DND-41 (cell line): ENCODE results near the gene MTA1.

ENCODE experiments used
- ATAC-seq: fragments of 200-7000 bp; cut with Tn5 transposase; 3 replicates; pipeline ENCODE4 v1.9.1; 2021; ENCODE audit warnings: low read depth; ENCODE audit not compliant: insufficient read depth
- DNase-seq: peaks from one replicate; pipeline ENCODE4 v3.0.0-alpha.2; 2020
- H2AFZ ChIP-seq: 2 replicates; pipeline ENCODE4 v1.6.0; 2012; ENCODE audit warnings: low read depth, low read length
- H3K27ac ChIP-seq: 2 replicates; pipeline ENCODE4 v1.5.1; 2012; ENCODE audit warnings: low read length, inconsistent platforms
- H3K27me3 ChIP-seq: fragments of 200-600 bp; sonication (generic); 2 replicates; pipeline ENCODE4 v1.6.0; 2012; ENCODE audit warnings: low read length, mild to moderate bottlenecking, inconsistent platforms; ENCODE audit not compliant: insufficient read depth, poor library complexity
- H3K36me3 ChIP-seq: 2 replicates; pipeline ENCODE4 v1.5.1; 2012; ENCODE audit warnings: low read length, inconsistent platforms; ENCODE audit not compliant: insufficient read depth
- H3K4me1 ChIP-seq: 2 replicates; pipeline ENCODE4 v1.5.1; 2012; ENCODE audit warnings: mild to moderate bottlenecking, low read length; ENCODE audit not compliant: insufficient read depth
- H3K4me2 ChIP-seq: 2 replicates; pipeline ENCODE4 v1.6.0; 2012; ENCODE audit warnings: mild to moderate bottlenecking, moderate library complexity, low read length, inconsistent platforms; ENCODE audit not compliant: insufficient read depth
- H3K4me3 ChIP-seq, 2 experiments: fragments of 200-600 bp in 1 of 2; shearing (Covaris generic) in 1 of 2; 2 replicates each; pipeline ENCODE4 v1.5.1; 2012 to 2016; ENCODE audit warnings: inconsistent platforms in 2 of 2, low read length in 2 of 2, mild to moderate bottlenecking in 2 of 2, low read depth in 1 of 2, moderate library complexity in 1 of 2
- H3K79me2 ChIP-seq: 2 replicates; pipeline ENCODE4 v1.6.0; 2012; ENCODE audit warnings: low read length, inconsistent platforms; ENCODE audit not compliant: insufficient read depth
- H3K9ac ChIP-seq: 2 replicates; pipeline ENCODE4 v1.6.0; 2012; ENCODE audit warnings: low read depth, mild to moderate bottlenecking, inconsistent platforms, low read length, moderate library complexity
- H3K9me3 ChIP-seq: 2 replicates; pipeline ENCODE4 v1.5.1; 2012; ENCODE audit warnings: low read length, moderate library complexity, mild to moderate bottlenecking, inconsistent platforms; ENCODE audit not compliant: insufficient read depth, severe bottlenecking
- H4K20me1 ChIP-seq: 2 replicates; pipeline ENCODE4 v1.6.0; 2012; ENCODE audit warnings: low read length; ENCODE audit not compliant: insufficient read depth
- EZH2 ChIP-seq: IDR thresholded peaks from 3 replicates; pipeline ENCODE4 v1.6.1; 2012; ENCODE audit warnings: borderline replicate concordance, low read depth, mild to moderate bottlenecking, moderate library complexity, low read length, inconsistent platforms; ENCODE audit not compliant: severe bottlenecking
- TF ChIP-seq, protein P1 (sequence below): IDR thresholded peaks from 2 replicates; pipeline ENCODE4 v1.5.1; 2012; ENCODE audit warnings: borderline replicate concordance, low read length, moderate library complexity, mild to moderate bottlenecking; ENCODE audit not compliant: poor library complexity, severe bottlenecking; ENCODE audit errors: extremely low read depth

Gene MTA1

DNA sequence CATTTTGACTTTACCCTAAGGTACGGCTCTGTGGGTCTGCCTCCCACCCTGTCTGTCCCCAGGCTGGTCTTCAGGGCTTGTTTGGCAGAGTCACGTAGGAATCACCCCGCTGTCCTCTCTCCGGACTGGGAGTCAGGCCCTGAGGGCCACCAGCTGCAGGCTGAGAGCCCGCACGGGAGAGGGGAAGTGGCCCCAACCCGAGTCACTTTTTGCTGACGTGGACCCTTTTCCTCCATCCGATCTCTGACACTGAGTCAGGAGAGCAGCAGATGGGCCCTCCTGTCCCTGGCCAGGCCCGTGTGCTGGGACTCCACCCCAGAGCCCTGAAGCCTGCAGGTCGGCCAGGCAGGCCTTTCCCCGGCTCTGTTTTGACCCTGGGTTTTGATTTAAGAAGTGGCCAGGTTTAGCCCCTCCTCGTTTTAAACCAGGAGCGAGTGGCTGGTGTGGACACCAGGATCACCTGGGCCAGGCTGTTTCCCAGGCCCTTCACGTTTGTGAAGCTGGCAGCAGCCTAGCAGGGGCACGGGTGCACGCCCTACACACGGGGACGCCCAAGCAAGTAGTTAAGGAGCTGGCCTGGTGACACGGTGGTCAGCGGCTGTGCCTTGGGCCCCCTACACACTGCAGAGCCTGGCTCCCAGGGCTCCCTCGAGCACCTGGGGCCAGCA, 33.8 kb upstream of the MTA1 start:
- Histone ChIP-seq H3K4me2 (no peak overlapping the region), H3K9me3 (no peaks in the 10 kb centered on the region), H2AFZ (no peak overlapping the region), H4K20me1 (no peaks in the 10 kb centered on the region), H3K27ac (no peak overlapping the region), H3K4me3 (no peak overlapping the region), H3K4me1 (no peaks in the 10 kb centered on the region), H3K9ac (no peak overlapping the region), H3K36me3 (peaks cover 41% of the 10 kb centered on the region), H3K27me3 (no peaks in the 10 kb centered on the region), H3K79me2 (no peaks in the 10 kb centered on the region)
- ATAC-seq (no peak), DNase-seq (no peak)
- TF ChIP-seq EZH2 = no peak
- TF ChIP-seq, protein P1, sequence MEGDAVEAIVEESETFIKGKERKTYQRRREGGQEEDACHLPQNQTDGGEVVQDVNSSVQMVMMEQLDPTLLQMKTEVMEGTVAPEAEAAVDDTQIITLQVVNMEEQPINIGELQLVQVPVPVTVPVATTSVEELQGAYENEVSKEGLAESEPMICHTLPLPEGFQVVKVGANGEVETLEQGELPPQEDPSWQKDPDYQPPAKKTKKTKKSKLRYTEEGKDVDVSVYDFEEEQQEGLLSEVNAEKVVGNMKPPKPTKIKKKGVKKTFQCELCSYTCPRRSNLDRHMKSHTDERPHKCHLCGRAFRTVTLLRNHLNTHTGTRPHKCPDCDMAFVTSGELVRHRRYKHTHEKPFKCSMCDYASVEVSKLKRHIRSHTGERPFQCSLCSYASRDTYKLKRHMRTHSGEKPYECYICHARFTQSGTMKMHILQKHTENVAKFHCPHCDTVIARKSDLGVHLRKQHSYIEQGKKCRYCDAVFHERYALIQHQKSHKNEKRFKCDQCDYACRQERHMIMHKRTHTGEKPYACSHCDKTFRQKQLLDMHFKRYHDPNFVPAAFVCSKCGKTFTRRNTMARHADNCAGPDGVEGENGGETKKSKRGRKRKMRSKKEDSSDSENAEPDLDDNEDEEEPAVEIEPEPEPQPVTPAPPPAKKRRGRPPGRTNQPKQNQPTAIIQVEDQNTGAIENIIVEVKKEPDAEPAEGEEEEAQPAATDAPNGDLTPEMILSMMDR = no peak

DNA sequence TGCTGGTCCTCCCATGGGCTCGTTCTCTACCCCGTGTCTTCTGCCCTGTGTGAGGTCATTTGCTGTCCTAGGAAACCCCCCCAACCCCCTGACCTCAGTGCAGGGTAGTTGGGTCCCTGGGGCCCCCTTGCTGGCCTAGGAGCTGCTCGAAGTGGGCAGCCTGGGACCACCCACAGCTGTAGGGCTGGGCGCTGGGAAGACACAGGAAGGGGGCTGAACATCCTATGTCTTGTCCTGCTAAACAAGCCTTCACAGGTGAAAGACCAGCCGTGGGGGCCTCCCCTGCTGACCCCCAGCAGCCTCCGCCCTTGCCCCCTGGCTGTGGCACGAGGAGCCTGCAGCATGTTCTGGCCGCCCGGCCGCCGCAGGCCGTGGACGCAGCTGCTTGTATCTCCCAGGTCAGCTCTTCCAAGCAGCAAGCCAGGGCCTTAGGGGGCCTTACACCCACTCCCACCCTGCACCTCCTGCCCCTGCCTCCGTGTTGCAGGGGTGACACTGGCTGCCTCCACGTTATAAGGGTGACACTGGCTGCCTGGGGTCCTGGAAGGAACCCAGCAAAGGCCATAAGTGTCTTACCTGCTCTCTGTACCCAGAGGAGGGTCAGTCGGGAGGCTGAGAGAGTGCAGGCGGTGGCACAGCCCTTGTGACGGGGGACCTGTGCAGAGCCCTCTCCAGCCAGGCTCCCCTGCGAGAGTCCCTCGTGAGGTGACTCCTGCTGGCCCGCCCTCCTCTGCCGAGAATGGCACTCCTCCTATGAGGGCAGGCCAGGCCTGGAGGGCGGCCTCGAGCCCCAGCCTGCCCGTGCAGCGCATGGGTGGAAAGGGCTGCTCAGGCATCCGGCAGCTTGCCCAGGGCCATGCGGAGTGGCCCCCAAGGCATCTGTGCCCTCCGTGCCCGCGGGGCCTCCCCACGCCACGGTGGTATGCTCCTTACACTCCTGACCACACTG, 32.8 kb upstream of the MTA1 start:
- H3K4me3 ChIP-seq = no peak overlapping the region
- no peaks in the 10 kb centered on the region for H3K27me3 ChIP-seq
- H3K27ac ChIP-seq = no peak overlapping the region
- H2AFZ ChIP-seq = no peak overlapping the region
- ATAC-seq (no peak), DNase-seq (no peak)
- H3K9ac ChIP-seq = no peak overlapping the region
- H3K9me3 ChIP-seq = no peaks in the 10 kb centered on the region
- no peaks in the 10 kb centered on the region for H3K4me1 ChIP-seq
- peaks cover 41% of the 10 kb centered on the region for H3K36me3 ChIP-seq
- no peaks in the 10 kb centered on the region for H3K79me2 ChIP-seq
- H4K20me1 ChIP-seq = no peaks in the 10 kb centered on the region
- TF ChIP-seq, protein P1 = no peak
- no peak for TF ChIP-seq EZH2
- no peak overlapping the region for H3K4me2 ChIP-seq

DNA sequence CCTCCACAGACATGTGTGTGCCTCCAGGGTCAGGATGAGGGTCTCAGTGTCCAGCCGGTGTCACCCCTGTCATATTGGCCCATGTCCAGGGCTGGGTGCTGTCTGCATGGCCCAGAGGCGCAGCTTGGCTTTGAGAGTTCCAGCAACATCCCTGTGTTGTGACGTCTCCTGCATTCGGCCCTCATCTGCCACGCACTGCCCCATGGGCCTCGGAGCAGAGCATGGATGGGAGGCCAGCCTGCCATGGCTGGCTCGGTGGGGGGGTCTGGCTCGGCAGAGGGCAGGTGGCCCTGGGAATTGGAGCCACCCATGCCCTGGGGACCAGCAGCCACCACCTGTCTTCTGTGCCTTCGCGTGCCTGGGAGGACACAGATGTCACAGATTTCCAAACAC, 32.1 kb upstream of the MTA1 start:
- ATAC-seq (no peak), DNase-seq (no peak)
- no peaks in the 10 kb centered on the region for H3K27me3 ChIP-seq
- TF ChIP-seq, protein P1 = no peak
- TF ChIP-seq EZH2 = no peak
- no peak overlapping the region for H3K4me3 ChIP-seq
- no peak overlapping the region for H3K4me2 ChIP-seq
- no peaks in the 10 kb centered on the region for H4K20me1 ChIP-seq
- no peaks in the 10 kb centered on the region for H3K9me3 ChIP-seq
- H3K27ac ChIP-seq = no peak overlapping the region
- H3K9ac ChIP-seq = no peak overlapping the region
- H2AFZ ChIP-seq = no peak overlapping the region
- no peaks in the 10 kb centered on the region for H3K4me1 ChIP-seq
- H3K79me2 ChIP-seq = no peaks in the 10 kb centered on the region
- H3K36me3 ChIP-seq = peaks cover 37% of the 10 kb centered on the region
